GM12892 (cell line): ENCODE measurements around the gene CNIH3.

Experiments
- POLR2A ChIP-seq: IDR thresholded peaks from 2 replicates; pipeline ENCODE4 v1.6.1; 2011; ENCODE audit warnings: low read depth, low read length, control low read depth
- POLR2AphosphoS5 ChIP-seq: IDR thresholded peaks from 2 replicates; pipeline ENCODE4 v1.6.1; 2011; ENCODE audit warnings: low read depth, low read length, control low read depth
- TAF1 ChIP-seq: IDR thresholded peaks from 2 replicates; pipeline ENCODE4 v1.6.1; 2011; ENCODE audit warnings: low read depth, mild to moderate bottlenecking, control low read depth, low read length, borderline replicate concordance

DNA sequence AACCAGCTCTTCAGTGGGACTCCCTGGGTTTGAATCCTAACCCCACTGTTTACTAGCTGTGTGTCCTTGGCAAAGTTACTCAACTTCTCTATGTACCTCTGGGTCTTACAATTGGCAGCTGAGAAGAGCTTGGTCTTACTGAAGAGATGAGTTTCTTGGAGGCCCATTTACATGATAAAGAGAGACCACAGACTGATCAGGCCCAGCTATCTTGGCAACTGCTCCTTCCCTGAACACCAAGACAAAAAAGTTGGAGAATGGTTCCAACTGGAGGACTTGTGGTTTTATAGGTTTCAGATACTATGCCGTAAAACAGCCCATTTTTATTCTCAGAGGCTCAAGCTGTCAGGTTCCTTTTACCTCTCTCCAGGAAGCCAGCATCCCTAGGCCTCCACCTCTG, 24.8 kb upstream of the CNIH3 start:
- TF ChIP-seq POLR2AphosphoS5 (no peak), POLR2A (no peak), TAF1 (no peak)
